CD4-positive, alpha-beta T cell treated with Interleukin-12 subunit alpha and Interleukin-12 subunit beta, for 1 hour (primary cell): ENCODE results near the gene MEIS1.

Experiments used
- DNase-seq: peaks from one replicate; pipeline ENCODE4 v3.0.0-alpha.2; 2020

The MEIS1 gene

DNA sequence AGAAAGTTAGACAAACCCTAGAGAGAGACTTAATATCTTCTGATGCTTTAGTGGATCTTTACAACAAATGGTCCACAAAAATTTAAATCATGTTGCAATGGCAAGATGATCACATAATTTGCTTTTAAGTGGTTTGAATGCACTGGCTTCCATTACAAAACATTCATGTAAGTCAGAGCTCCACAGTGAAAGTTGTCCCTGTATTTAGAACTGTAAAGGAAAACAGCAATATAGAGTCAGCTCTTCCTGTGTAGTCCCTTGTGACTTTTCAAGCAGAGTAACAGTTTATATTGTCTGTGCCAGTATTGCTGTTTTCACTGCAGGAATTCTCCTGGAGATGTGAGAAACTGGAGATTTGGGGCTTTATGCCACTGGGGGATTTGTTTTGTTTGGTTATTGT lies 77.7 kb downstream of the MEIS1 start:
- no peak for DNase-seq

DNA sequence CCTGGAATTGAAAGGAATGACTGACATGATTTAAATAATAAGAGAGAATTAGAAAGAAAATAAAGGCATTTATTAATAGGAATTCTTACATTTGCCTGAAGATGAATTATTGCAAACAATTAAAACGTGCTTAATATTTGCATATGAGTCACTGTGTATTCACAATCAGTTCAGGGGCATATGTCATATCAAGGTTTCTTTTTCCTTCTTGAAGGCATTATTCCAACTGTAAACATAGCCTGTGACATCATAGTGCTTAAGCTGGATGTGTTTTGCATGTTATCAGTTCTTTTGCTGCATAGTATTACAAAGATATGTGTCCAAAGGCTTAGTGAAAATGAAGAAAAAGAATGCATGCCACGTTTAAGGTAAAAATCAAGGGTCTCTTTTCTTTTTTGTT lies 80.8 kb downstream of the MEIS1 start:
- DNase-seq = no peak

DNA sequence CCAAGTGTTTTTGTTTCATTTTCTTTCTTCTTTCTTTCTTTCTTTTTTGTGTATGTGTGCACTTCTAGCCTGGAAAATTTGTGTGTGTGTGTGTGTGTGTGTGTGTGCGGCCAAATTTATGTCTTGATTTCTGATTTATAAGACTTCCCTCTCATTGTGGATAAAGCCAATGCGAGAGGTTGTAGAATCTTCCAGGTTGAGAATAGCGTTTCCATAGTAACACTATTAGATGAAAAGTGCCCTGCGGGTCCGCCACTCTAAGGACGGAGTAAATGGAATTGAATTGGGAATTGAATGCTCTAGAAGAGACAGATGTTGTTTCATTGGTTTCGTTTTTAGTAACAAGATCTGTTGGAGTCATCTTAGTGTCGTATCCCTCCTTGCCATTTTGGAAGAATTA lies 81.6 kb downstream of the MEIS1 start:
- DNase-seq = no peak

DNA sequence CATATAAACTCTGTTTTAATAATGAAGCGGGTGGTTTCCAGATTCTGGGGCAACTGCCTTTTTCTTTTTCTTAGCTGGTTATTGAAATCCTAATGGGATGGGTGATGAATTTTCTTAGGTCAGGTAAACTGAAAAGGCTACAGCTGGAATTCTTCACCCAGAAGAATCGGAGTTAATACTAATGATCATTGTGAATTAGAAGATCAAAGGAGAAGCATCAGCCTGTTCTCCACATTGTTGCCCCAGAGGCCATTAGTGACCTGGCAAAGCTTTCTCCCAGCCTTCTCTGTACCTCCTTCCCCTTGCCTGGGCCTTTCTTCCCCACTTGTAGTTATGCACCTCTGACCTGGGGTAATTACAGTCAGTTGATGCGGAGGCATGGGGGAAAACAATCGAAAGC lies 82.8 kb downstream of the MEIS1 start:
- no peak for DNase-seq

DNA sequence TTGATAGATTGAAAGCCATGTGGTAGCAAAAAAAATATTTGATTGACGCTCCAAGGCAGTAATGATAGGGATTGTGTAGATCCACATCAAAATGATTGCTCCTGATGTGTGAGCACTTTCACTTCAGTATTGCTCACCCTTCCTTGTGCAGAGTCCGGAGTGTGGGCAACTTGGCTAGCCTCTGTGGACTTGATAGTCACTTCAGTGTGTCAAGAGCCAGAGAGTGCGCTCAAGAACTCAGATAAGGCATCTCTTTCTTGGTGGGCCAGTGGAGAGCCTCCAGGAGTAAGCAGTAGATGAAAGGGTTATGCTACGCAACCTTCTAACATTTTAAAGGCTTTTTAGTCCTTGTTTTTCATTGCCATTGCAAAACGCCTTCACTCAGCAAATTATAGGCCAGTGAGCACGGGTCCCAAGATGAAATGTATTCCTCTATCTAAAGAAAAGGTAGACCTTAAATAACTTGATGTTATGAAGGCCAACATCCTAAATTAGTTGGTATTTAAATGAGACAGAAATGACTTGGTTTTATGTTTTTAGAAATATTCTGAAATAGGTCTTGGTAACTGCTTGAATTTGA lies 84.4 kb downstream of the MEIS1 start:
- no peak for DNase-seq

DNA sequence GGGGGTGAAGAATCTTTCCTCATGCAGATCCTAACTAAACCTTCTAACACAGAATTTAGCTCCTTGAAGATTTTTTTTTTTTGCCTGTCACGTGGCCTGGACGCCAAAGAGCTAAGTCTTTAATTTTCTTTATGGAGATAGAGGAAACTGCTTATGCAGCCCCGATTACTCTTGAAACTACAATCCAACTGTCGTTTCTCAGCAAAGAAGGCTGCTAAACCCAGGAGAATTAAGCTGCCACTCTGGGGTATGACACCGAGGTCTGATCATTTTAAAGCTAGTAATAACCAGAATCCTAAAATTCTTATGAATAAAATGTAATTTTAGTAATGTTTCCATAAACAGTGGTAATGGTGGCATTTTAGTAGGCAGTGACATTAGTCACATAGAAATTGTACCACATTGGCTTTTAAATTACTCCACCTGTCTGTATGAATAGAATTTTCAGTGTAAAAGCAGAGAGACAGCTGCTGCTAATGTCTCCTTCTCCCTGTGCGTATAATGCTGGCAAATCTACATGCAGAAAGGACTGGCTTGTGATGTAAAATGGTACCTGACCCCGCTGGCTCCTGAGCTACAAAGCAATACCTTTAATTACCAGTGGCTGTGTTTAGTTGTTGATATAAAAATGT lies 86.5 kb downstream of the MEIS1 start:
- no peak for DNase-seq

DNA sequence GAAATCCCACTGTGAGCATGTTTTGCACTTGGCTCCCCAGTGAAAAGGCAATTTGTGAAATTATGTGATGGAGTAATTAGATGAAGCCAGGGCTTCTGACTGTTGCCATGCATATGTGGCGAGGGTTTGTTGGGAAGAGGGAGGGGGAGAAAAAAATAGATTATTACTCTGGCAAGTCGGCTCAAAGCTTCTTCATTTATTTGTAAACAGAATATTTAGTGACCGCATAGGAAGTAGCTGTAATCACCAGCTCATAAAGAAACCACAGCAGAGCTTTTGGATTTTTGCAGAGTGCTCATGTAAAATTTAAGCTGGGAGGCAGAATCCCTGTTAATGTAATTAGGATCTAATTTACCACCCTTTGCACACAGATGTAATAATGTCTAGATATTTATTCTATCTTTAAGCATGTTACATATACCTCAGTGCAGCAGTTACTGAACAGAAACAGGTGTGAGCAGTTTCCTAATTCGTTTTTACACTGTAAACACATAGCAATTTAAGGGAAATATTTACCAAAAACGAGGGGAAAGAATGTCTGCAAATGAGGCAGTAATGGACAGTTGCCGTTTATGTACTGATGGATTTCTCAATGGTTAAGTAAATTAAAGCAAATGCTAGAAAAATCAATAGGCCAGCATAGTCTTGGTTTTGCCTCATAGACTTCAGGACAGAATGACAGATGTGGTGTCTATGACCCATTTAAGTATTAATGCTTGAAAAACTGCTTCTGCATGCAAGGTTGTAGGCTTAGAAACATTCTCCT lies 87.9 kb downstream of the MEIS1 start:
- no peak for DNase-seq

DNA sequence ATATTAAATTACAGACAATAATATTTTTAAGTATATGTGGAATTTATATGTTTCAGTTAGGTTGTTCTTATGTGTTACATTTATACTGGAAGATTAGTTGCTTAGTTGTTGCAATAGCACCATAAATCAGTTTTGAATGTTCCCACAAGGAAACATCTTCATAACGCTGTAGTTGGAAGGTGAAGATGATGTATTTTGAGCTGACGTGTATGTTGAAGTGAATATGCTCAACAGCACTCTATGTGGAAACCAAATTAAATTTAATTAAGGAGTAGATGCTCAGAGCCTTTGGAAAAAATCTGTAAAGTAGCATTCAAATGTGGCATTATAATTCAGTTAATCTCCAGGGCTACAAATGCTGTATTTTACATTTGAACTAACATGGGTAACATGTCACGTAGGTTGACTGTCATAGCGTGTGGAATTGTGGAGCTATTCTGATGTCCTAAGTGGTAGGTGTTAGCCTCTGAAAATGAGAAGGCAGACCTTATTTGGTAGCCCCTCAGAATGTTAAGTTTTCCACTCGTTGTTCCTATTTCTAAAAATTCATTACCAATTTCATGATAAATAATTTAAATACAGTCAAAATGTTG lies 88.5 kb downstream of the MEIS1 start:
- DNase-seq = no peak

DNA sequence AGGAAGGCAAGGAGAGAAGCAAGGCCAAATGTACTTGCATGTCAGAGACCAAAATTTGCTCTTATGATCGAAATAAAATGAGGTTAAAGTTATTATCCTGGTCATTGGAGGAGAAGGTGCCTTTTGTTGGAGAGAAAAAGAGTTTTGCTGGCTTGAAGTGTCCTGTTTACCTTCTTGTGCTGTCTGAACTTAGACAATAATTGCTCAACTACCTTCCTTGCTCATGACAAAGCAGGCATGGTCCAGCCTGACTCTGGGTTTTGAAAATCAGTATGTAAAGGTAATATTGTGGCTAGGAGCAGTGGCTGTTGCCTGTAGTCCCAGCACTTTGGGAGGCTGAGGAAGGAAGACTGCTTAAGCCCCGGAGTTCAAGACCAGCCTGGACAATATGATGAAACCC lies 89.1 kb downstream of the MEIS1 start:
- no peak for DNase-seq

DNA sequence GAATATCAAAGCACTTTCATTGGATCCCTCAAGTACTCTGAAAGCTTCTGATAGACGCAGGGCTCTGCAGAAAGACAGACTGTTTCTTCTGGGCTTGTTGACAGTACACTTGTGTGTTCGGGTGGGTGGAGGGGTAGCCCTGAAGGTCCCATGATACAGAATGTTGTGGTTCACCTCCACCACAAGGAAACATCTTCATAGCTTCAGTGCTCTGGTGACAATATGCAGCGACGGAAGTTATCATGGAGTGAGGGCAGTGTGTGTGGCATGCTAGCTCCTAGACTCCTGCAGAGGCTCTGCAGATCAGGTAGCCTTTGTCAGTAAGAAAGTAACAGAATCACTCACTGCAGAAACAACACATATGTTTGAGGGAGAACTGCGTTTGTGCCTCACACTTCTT lies 90.7 kb downstream of the MEIS1 start:
- DNase-seq = no peak

DNA sequence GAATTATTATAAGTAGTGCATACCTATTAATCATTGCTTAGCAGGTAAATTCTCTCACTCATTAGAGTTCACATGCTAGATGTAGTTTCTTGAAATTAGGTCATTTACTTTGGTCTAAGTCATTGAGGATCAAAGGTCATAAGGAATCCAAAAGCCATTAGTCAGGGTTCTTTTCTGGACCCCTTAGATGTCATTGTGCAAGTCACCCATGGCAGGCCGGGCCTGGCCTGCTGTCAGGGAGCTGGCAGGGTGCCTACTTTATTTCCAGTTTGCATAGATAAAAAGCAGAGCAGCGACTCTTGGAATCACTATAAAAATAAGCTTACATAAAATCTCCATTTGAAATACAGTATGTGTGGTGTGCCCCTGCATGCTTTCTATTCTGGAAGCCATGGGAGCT lies 91.3 kb downstream of the MEIS1 start:
- no peak for DNase-seq

DNA sequence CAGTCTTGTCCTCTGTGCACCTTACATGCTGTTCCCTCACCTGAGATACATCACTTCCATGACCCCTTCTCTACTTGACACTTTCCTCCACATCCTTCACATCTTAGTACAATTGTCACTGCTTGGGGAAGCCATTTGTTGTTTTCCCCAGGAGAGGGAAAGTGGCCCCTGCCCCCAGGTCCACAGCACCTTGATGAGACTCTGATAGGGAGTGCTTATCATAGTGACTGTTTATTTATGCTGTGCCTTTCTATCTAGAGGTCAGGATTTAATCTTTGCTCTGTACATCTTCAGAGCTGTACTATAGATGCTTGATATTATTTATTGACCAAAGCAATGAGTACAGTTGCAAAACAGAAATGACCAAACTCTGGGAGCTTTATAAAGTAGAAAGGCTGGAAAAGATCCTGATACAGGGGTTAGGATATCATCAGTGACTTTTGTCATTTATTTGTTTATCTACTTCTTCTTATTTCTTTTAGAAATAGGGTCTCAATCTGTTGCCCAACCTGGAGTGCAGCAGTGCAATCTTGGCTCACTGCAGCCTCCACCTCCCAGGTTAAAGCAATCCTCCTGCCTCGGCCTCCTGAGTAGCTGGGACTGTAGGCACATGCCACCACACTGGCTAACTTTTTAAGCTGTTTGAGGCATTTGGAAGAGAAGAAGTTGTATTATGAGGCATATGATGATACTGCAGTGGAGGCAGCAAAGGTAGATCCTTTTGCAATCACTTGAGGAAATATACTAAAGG lies 94.2 kb downstream of the MEIS1 start:
- no peak for DNase-seq

DNA sequence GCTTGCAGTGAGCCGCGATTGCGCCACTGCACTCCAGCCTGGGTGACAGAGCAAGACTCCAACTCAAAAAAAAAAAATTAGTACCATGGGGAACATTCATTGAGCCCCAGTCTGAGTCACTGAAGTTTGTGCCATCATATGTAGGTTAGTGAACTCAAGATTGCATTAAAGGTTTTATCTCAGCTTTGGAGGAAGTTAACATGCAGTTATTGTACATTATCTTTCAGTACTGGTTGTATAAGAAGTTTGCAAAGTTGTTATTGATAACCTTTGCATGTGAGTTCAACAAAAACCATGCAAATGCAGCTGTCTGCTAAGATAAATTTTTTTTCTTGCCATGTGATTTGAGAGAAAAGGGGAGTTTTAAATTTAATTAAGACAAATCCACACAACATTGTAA lies 95.7 kb downstream of the MEIS1 start:
- DNase-seq = no peak

DNA sequence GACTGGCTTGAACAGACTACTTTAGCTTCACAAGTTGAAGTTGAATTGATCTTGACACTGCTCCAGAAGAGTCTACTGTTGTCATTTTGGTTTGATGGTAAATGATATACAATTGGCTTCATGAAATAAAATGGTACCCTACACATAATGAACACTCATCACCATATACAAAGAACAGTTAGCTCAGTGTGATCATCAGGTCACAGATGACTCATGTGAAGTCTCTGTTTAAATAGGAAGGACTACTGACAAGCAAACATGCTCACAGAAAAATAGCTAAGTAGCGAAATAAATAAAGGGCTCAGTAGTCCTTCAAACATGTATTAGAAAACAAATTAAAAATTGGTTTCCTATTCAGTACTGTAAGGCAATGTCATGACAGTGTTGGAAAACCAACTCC lies 96.2 kb downstream of the MEIS1 start:
- DNase-seq = no peak

DNA sequence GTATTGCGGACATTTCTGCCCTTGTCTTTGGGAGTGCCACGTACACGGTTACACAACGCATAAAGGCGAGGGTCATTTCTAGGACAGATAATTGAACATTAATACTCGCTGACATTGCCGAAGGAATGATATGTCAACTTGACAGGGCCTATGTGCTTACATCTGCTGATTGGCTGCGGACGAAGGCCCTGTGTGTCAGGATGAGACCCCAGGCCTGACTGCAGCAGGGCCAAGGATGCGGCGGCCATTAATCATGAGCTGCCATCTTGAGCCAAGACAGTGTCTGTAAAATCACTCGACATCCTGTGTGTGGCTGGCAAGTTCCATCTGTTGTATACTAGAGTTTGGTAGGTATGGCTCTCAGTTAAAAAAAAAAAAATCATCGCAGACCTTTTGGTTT lies 96.6 kb downstream of the MEIS1 start:
- DNase-seq = no peak

DNA sequence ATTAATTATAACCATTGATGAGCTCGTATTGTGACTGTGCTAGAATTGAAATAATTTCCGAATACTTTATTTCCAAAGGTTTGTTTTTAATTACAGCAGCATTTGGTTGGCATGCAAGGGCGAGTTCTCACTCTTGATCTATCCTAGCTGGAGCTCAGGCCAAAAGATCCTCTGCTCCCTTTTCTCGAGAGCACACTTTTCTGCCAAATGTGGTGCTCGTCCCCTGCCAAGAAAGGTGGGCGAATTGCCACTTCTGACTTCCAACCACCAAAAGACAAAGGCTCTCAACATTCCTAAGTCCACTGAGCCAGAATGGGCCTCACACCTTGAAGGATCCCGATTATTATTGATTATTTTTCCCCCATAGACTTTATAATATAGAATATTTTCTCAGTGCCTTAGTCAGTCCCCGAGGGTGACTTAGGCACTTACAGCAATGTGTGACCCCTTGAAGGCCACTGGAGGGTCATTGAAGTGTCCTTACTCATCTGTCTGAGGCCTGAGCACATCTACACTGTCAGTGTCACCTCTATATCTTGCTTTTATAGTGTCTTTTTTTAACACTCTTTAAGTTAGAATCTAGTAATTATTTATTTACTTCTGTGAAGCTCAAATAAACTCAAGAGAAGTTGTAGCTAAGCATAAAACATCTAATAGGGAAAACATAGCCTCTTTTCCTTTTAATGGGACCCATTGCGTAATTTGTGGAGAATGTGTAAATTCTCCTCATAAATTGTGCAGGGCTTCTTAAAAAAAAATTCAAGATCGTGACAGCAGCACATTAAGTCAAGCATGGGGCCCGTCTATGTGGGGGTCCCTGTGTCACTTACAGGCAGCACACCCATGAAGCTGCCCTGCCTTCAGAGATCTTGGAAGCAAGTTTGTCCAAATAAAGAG lies 98.3 kb downstream of the MEIS1 start:
- no peak for DNase-seq

DNA sequence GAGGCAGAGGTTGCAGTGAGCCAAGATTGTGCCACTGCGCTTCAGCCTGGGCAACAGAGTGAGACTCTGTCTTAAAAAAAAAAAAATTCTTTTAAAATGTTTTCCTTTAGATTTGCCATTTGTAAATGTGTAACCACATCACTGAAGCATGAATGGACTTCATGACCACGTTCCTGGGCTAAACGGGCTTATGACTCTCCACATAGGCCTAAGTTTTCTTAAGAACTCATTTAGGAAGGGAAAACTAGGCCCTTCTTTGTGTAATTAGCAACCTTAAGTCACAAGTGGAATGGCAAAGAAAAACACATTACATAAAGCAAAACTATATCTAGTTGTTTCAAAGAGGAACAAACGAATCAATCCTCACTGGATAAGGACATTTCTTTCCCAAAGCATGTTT lies 99.5 kb downstream of the MEIS1 start:
- DNase-seq = no peak

DNA sequence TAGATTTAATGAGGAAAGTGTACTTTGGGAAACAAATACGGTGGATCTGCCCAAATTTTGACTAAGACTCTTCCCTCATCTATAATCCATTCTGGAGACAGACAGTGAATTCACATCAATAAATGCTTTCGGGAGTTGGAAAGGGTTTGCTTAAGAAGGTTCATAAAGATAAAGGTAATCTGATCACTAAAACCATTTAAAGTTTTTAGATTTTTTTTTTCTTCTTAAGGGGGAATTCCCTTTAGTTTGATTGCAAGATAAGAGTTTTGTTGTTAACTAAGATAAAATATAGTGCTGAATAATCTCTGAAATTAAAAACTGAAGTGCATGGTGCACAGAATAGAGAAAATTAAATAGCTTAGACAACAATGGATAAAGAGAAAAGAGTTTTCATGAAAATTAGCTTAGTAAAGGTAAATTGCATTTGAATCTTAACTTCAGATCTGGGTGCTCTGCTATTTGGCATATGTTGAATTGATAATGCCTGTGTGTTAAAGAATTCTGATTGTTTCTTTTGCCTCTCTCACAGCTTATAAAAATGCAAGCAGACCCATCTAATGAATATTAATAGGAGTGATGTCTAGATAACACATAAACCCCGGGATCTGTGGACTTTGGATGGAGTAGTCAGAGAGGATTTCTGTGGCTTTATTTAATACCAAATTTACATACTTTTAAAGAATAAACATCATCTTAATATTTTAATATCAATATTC lies 100.8 kb downstream of the MEIS1 start:
- no peak for DNase-seq

DNA sequence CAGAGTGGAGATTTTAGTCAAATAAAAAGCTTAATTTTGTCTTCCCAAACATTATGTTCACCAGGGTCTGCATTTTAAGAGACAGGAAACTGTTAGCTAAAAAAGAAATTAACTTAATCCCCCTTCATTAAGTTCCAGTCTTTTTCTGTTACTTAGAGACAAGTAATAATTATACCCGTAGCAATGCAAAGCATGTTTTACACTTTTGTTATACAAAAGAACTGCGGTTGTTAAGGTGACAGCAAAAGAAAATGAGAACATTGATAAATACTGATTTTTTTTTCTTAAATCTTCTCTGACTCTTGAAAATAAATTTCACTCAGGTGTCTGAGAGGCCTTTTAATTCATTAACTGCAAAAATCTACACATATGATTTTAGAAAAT lies 101.4 kb downstream of the MEIS1 start:
- DNase-seq = no peak

DNA sequence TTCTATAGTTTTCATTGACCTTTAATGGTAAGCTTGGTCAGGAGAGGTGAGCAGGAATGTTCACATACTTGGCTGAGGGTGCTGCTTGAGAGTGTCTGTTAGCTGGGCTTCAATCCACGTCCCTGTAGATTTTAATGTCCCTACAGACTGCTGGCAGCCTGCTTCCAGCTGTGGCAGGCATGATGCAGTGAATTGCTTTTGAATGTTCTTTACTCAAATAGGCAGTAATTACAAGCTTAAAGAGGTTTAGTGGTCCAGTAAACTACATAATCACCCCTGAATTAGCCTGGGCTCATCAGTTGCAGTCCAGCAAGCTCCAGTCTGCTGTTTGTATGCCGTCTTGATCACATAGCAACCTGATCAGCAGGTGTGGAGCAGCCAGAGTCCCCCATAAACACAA lies 102.1 kb downstream of the MEIS1 start:
- DNase-seq = no peak

DNA sequence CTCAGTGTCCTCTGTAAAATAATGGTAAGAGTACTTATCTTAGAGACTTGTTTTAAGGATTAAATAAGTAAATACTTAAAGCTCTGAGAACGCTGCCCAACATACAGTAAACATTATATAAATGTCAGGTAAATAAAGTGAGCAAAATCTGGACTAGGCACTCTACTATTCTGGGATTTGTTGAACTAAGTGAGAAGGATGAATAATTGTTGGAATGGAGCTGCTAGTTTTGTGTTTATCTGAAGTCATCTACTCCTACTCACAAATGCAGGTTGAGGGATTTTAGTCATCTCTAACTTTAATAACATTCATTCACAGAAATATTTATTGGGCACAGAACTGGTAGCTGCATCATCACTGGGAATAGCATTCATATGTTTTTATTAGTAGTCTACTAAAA lies 103.4 kb downstream of the MEIS1 start:
- no peak for DNase-seq

DNA sequence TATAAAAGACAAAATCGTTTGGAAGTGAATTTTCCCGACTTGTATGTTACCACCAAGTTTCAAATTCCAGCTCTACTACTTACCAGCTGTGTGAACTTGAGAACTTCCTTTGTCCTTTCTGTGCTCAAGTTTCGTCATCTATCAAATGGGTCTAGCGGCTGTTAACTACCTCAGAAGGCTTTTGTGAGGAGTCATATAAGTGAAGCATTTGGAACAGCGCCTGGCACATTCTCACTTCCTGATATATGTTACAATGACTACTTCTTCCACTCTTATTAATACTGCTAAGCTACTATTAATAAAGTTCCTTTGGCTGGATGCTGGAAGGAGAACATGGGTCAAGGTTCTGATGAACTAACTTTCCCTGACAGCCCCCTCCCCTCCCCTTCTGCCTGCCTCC lies 104.5 kb downstream of the MEIS1 start:
- no peak for DNase-seq
